Spleen (tissue), 7 donors: ENCODE results near the gene ITCH.

ENCODE experiments used
- CTCF ChIP-seq, 11 experiments: fragments of 200-600 bp in 7 of 11; fragments of 450-650 bp in 4 of 11; sonication (generic) in 4 of 11; IDR thresholded peaks in 8 of 11; conservative IDR thresholded peaks in 3 of 11; 1 replicate in 7 of 11; 2 replicates in 4 of 11; pipeline versions ENCODE4 v1.4.0 to v1.8.0; 2016 to 2021; ENCODE audit warnings: antibody characterized with exemption in 11 of 11, inconsistent platforms in 4 of 11, mild to moderate bottlenecking in 1 of 11
- POLR2A ChIP-seq, 3 donors: fragments of 450-650 bp; IDR thresholded peaks; one replicate each; pipeline ENCODE4 v1.5.1; 2017; ENCODE audit warnings: antibody characterized with exemption in 3 of 3, mild to moderate bottlenecking in 1 of 3
- POLR2AphosphoS5 ChIP-seq, 3 donors: sonication (generic); formaldehyde crosslinking; IDR thresholded peaks; one replicate each; pipeline ENCODE4 v1.5.1; 2017; ENCODE audit warnings: antibody characterized with exemption in 3 of 3
- donor health status: DM: no; HTN: no; CAD: no; lungs with moderate emphysema.
- donor health status: DM: no; HTN: no; CAD: no.
- donor health status: DM: no; HTN: no; CAD: no.

- TF ChIP-seq POLR2AphosphoS5 (IDR thresholded peaks at IDR 0.05) (no peak), CTCF (IDR thresholded peaks at IDR 0.05 in 8 of 11, conservative IDR thresholded peaks at IDR 0.05 in 3 of 11) (no peak), POLR2A (IDR thresholded peaks at IDR 0.05) (no peak)
These were observed 96.3 kb downstream of the ITCH start for GRCh38 chr20:34459209-34459897.
